PC-3 (cell line): Measurements from ENCODE around the gene SETD1A. TPM values are rescaled to one million over a fixed set of nuclear protein-coding genes. Genes with fewer than 3 reads are reported as not detected.

Experiments used
- ATAC-seq: fragments of 200-7000 bp; cut with Tn5 transposase; 2 replicates; pipeline ENCODE4 v1.9.1; 2020; ENCODE audit warnings: mild to moderate bottlenecking, moderate library complexity
- Bru-seq: library from RNA; stranded (reverse); fragments of 400-500 nt; gene quantifications from one replicate; lab custom pipeline; 2021; lab: Mats Ljungman, UMichigan
- BruChase-seq, 2 experiments: library from RNA; stranded (reverse); fragments of 400-500 nt; gene quantifications; one replicate each; lab custom pipeline; 2021; lab: Mats Ljungman, UMichigan
- BruUV-seq: library from RNA; stranded (reverse); fragments of 400-500 nt; replicated peaks from 2 replicates; lab custom pipeline; 2021; lab: Mats Ljungman, UMichigan
- CTCF ChIA-PET: fragments of 300-600 bp; sonication (Branson Sonifier 250); formaldehyde crosslinking; loops from one replicate; lab custom pipeline; 2022; ENCODE audit warnings: antibody characterized with exemption; lab: Charles Lee
- POLR2A ChIA-PET: fragments of 300-600 bp; sonication (Branson Sonifier 250); formaldehyde crosslinking; loops from one replicate; lab custom pipeline; 2022; ENCODE audit warnings: antibody characterized with exemption; ENCODE audit not compliant: unreplicated experiment; lab: Charles Lee
- DNase-seq: peaks from one replicate; pipeline ENCODE4 v3.0.0-alpha.2; 2015
- H2AFZ ChIP-seq: fragments of 300-600 bp; sonication (generic); 2 replicates; pipeline ENCODE4 v1.6.0; 2016; ENCODE audit warnings: antibody characterized with exemption, low read length
- H3F3A ChIP-seq: fragments of 300-600 bp; sonication (generic); one replicate; pipeline ENCODE4 v1.6.0; 2017; ENCODE audit warnings: antibody characterized with exemption, low read length, control low read depth, mild to moderate bottlenecking; ENCODE audit not compliant: unreplicated experiment
- H3K27ac ChIP-seq: fragments of 300-600 bp; sonication (generic); 2 replicates; pipeline ENCODE4 v1.5.1; 2016; ENCODE audit warnings: mild to moderate bottlenecking, low read length
- H3K27me3 ChIP-seq: fragments of 300-600 bp; sonication (generic); 2 replicates; pipeline ENCODE4 v1.6.1; 2016; ENCODE audit warnings: low read length, mixed read lengths
- H3K36me3 ChIP-seq: fragments of 300-600 bp; sonication (generic); 2 replicates; pipeline ENCODE4 v1.6.1; 2016; ENCODE audit warnings: low read depth, mixed run types, low read length, mixed read lengths
- H3K4me1 ChIP-seq: fragments of 300-600 bp; sonication (generic); 2 replicates; pipeline ENCODE4 v1.5.1; 2016; ENCODE audit warnings: low read length; ENCODE audit not compliant: insufficient read depth
- H3K4me2 ChIP-seq: fragments of 300-600 bp; sonication (generic); 2 replicates; pipeline ENCODE4 v1.6.0; 2016; ENCODE audit warnings: low read length
- H3K4me3 ChIP-seq: fragments of 300-600 bp; sonication (generic); 2 replicates; pipeline ENCODE4 v1.5.1; 2016; ENCODE audit warnings: mild to moderate bottlenecking, low read length, mixed read lengths
- H3K79me2 ChIP-seq: fragments of 300-600 bp; sonication (generic); 2 replicates; pipeline ENCODE4 v1.6.1; 2017; ENCODE audit warnings: low read length, mixed read lengths
- H3K9ac ChIP-seq: fragments of 300-600 bp; sonication (generic); 2 replicates; pipeline ENCODE4 v1.6.0; 2016; ENCODE audit warnings: mild to moderate bottlenecking, low read length
- H3K9me2 ChIP-seq: fragments of 300-600 bp; sonication (generic); replicated peaks from 2 replicates; pipeline ENCODE4 v1.6.1; 2016; ENCODE audit warnings: mixed run types, low read length, mixed read lengths
- H3K9me3 ChIP-seq: fragments of 300-600 bp; sonication (generic); 2 replicates; pipeline ENCODE4 v1.6.1; 2016; ENCODE audit warnings: low read length, mixed read lengths
- H4K20me1 ChIP-seq: fragments of 300-600 bp; sonication (generic); 2 replicates; pipeline ENCODE4 v1.6.1; 2016; ENCODE audit warnings: low read length, mixed read lengths
- EZH2 ChIP-seq: fragments of 300-600 bp; sonication (generic); IDR thresholded peaks from one replicate; pipeline ENCODE4 v1.6.1; 2017; ENCODE audit warnings: antibody characterized with exemption, mild to moderate bottlenecking, low read length; ENCODE audit not compliant: unreplicated experiment
- EZH2phosphoT487 ChIP-seq: fragments of 300-600 bp; sonication (generic); IDR thresholded peaks from 2 replicates; pipeline ENCODE4 v1.6.1; 2018; ENCODE audit warnings: mild to moderate bottlenecking, antibody characterized with exemption, low read length, borderline replicate concordance
- intact Hi-C: fragments of 100-400 bp; cut with micrococcal nuclease; formaldehyde crosslinking; loops from 2 replicates; pipeline ENCODE4 v1.9.0; 2023
- long read RNA-seq: library from polyadenylated mRNA; unstranded; transcript quantifications from one replicate; pipeline ENCODE4 v2.0.0, GENCODE V29; 2021; ENCODE audit not compliant: unreplicated experiment
- total RNA-seq: library from RNA; depleted of rRNA; stranded (reverse); fragments of >200 nt; gene quantifications from 2 replicates; pipeline ENCODE4 v1.2.3, GENCODE V29; 2014; rRNA removed
- TF ChIP-seq, protein P1 (sequence below): fragments of 300-600 bp; sonication (generic); conservative IDR thresholded peaks from 2 replicates; pipeline ENCODE4 v1.5.1; 2017; ENCODE audit warnings: antibody characterized with exemption, low read depth, mild to moderate bottlenecking, low read length

SETD1A gene
- total RNA-seq (7.9 and 8.6 TPM in 2 replicates), Bru-seq, nascent RNA (percentile 66 among the genes with signal in this experiment), BruChase-seq, experiment 1, labeled RNA remaining after a 6-hour chase (percentile 87 among the genes with signal in this experiment), BruChase-seq, experiment 2, labeled RNA remaining after a 2-hour chase (percentile 76 among the genes with signal in this experiment)
- long read RNA-seq, partial matches to known transcripts = 20 of 22 reads
- long read RNA-seq, other reads (novel, unspliced or antisense) = 2 of 22 reads

- ATAC-seq (peak; percentile 81), DNase-seq (peak; percentile 80)
- no peaks in the 10 kb centered on the region for H3F3A ChIP-seq
- BruUV-seq = TSS peak; percentile 25
- peaks cover 21% of the 10 kb centered on the region for H3K79me2 ChIP-seq
- intact Hi-C loops = no loop called here
- H2AFZ ChIP-seq = peak within 1 kb of the TSS; percentile 99
- no peaks in the 10 kb centered on the region for H3K9me3 ChIP-seq
- peaks cover 6% of the 10 kb centered on the region for H3K4me1 ChIP-seq
- peak within 1 kb of the TSS; percentile 96 for H3K4me2 ChIP-seq
- H3K4me3 ChIP-seq = peak within 1 kb of the TSS; percentile 85
- ChIA-PET CTCF (no interaction called here), POLR2A (no interaction called here)
- H3K9me2 ChIP-seq = no peaks in the 10 kb centered on the region
- H3K27me3 ChIP-seq = no peaks in the 10 kb centered on the region
- no peaks in the 10 kb centered on the region for H4K20me1 ChIP-seq
- peak within 1 kb of the TSS; percentile 82 for H3K27ac ChIP-seq
- H3K36me3 ChIP-seq = peaks cover 23% of the 10 kb centered on the region
- peak within 1 kb of the TSS; percentile 97 for H3K9ac ChIP-seq
- TF ChIP-seq EZH2phosphoT487 = no peak
- no peak for TF ChIP-seq EZH2
- TF ChIP-seq, protein P1, sequence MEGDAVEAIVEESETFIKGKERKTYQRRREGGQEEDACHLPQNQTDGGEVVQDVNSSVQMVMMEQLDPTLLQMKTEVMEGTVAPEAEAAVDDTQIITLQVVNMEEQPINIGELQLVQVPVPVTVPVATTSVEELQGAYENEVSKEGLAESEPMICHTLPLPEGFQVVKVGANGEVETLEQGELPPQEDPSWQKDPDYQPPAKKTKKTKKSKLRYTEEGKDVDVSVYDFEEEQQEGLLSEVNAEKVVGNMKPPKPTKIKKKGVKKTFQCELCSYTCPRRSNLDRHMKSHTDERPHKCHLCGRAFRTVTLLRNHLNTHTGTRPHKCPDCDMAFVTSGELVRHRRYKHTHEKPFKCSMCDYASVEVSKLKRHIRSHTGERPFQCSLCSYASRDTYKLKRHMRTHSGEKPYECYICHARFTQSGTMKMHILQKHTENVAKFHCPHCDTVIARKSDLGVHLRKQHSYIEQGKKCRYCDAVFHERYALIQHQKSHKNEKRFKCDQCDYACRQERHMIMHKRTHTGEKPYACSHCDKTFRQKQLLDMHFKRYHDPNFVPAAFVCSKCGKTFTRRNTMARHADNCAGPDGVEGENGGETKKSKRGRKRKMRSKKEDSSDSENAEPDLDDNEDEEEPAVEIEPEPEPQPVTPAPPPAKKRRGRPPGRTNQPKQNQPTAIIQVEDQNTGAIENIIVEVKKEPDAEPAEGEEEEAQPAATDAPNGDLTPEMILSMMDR = no peak
These were observed at the start of gene SETD1A for GRCh38 chr16:30957456-30958174. Gene SETD1A, plus strand, starts transcription at chr16:30957754. Its CDS starts 978 bp downstream, at chr16:30958732.

GRCh38 chr16:30910427-30911029 lies 47.0 kb upstream of the SETD1A start:
- Histone ChIP-seq H4K20me1 (no peaks in the 10 kb centered on the region), H2AFZ (no peak overlapping the region), H3K9me3 (no peaks in the 10 kb centered on the region), H3K9ac (no peak overlapping the region), H3K27ac (no peak overlapping the region), H3K4me1 (no peaks in the 10 kb centered on the region), H3K9me2 (no peaks in the 10 kb centered on the region), H3K27me3 (no peaks in the 10 kb centered on the region), H3K4me3 (no peak overlapping the region), H3K79me2 (no peaks in the 10 kb centered on the region), H3K36me3 (no peaks in the 10 kb centered on the region), H3K4me2 (no peak overlapping the region), H3F3A (no peaks in the 10 kb centered on the region)
- no peak for ATAC-seq
- ChIA-PET CTCF (no interaction called here), POLR2A (no interaction called here)
- BruUV-seq = no TSS peak
- TF ChIP-seq, protein P1 = no peak
- TF ChIP-seq EZH2 (no peak), EZH2phosphoT487 (no peak)
- DNase-seq = no peak
- intact Hi-C loops = no loop called here
